ENCODE results near the gene TOMM20. TPM values are rescaled to one million over a fixed set of nuclear protein-coding genes. Genes with fewer than 3 reads are reported as not detected.
A peak's percentile ranks its signal among the peaks of the same experiment; 100 is the strongest.

Gene TOMM20
- total RNA-seq, 1 experiment from 2014 or later, result 197 TPM

GRCh38 chr1:235098991-235099390, 29.6 kb downstream of the TOMM20 start:
- Mint-ChIP-seq H3K4me3 (no peak overlapping the region), H3K36me3 (ENCODE audit: insufficient read depth in 1 of 3, low read depth in 3 of 3) (peaks cover 0 to 3% (median 0%) of the 10 kb centered on the region in 3 experiments; a peak in 3 of 7 replicates), H3K9me3 (peaks cover 0 to 2% of the 10 kb centered on the region in 2 experiments; a peak in 1 of 5 replicates), H3K4me1 (peaks cover 15% of the 10 kb centered on the region in 2 experiments), H3K27me3 (ENCODE audit: low read depth) (peaks cover 4% of the 10 kb centered on the region), H3K27ac (peak overlapping the region in 1 of 3 experiments; percentile 70; a peak in 1 of 7 replicates)
- Histone ChIP-seq H2BK5ac (ENCODE audit: insufficient read length, low read length) (no peak overlapping the region), H2AK5ac (ENCODE audit: insufficient read length, low read length) (no peak overlapping the region), H3K23me2 (ENCODE audit: insufficient read length, low read depth, low read length, poor library complexity, severe bottlenecking) (no peaks in the 10 kb centered on the region), H3K4me2 (ENCODE audit: insufficient read depth, insufficient read length, low read length) (no peak overlapping the region), H3K79me1 (ENCODE audit: insufficient read depth, low read depth, low read length, poor library complexity, severe bottlenecking) (no peaks in the 10 kb centered on the region), H4K20me1 (ENCODE audit: control insufficient read depth, insufficient read depth, insufficient read length) (no peaks in the 10 kb centered on the region), H3T11ph (ENCODE audit: low read length) (no peak overlapping the region), H3K9ac (ENCODE audit: extremely low read depth, insufficient read length, low read length) (no peak overlapping the region), H3K4ac (ENCODE audit: low read depth, low read length) (no peak overlapping the region), H3K27ac (ENCODE audit: insufficient read length, low read depth, low read length) (no peak overlapping the region), H4K8ac (replicated peaks; ENCODE audit: insufficient read length, low read depth, low read length) (no peak overlapping the region), H3K79me2 (ENCODE audit: insufficient read depth, low read length) (no peaks in the 10 kb centered on the region), H2BK20ac (ENCODE audit: low read depth, low read length, poor library complexity, severe bottlenecking) (no peak overlapping the region), H3K14ac (ENCODE audit: insufficient read depth, low read length) (no peak overlapping the region), H3K9me3 (ENCODE audit: control insufficient read depth, low read depth, low read length) (no peaks in the 10 kb centered on the region), H3K18ac (ENCODE audit: insufficient read length, low read depth, low read length) (no peak overlapping the region), H2BK12ac (ENCODE audit: insufficient read length, low read depth, low read length) (no peak overlapping the region), H4K91ac (ENCODE audit: insufficient read length, low read depth, low read length) (no peak overlapping the region), H3K4me1 (ENCODE audit: insufficient read depth, low read length) (no peaks in the 10 kb centered on the region), H2AFZ (ENCODE audit: low read length) (no peak overlapping the region), H2BK120ac (ENCODE audit: low read depth, low read length, poor library complexity, severe bottlenecking) (no peak overlapping the region), H3K23ac (ENCODE audit: insufficient read length, low read depth, low read length) (no peak overlapping the region), H4K5ac (ENCODE audit: insufficient read length, low read depth, low read length) (no peak overlapping the region), H3K56ac (ENCODE audit: insufficient read length, low read depth, low read length) (no peak overlapping the region), H2BK15ac (ENCODE audit: low read depth, low read length) (no peak overlapping the region), H3K27me3 (ENCODE audit: insufficient read depth, low read length) (no peaks in the 10 kb centered on the region)
- no peak for TF ChIP-seq CTCF (conservative IDR thresholded peaks at IDR 0.05)
- DNase-seq, result no peak
- no CpG with 5 or more reads among the region's 9 CpGs for WGBS (ENCODE audit: extremely low coverage, insufficient read length, low lambda C conversion rate)

All from H9 (cell line).